GM12873 (cell line): ENCODE results near the gene DUSP8.

Experiments
- CTCF ChIP-seq: IDR thresholded peaks from 2 replicates; pipeline ENCODE4 v1.5.1; 2012; ENCODE audit warnings: low read depth, mild to moderate bottlenecking, moderate library complexity, low read length, control low read depth; ENCODE audit not compliant: insufficient read depth; ENCODE audit errors: missing control alignments

DUSP8 gene

GRCh38 chr11:1523077-1523476, 49.0 kb downstream of the DUSP8 start:
- TF ChIP-seq CTCF: no peak

DNA sequence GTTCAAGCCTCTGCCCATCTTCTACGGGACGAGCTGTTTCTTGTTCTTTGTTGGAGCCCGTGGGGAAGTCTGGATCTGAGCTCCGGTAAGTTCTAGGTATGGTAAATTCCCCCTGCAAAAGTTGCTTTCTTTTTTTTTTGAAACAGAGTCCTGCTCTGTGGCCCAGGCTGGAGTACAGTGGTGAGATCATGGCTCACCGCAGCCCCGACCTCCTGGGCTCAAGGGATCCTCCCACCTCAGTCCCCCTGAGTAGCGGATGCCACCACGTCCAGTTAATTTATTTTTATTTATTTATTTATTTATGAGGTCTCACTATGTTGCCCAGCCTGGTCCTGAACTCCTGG, 50.0 kb downstream of the DUSP8 start:
- no peak for TF ChIP-seq CTCF

DNA sequence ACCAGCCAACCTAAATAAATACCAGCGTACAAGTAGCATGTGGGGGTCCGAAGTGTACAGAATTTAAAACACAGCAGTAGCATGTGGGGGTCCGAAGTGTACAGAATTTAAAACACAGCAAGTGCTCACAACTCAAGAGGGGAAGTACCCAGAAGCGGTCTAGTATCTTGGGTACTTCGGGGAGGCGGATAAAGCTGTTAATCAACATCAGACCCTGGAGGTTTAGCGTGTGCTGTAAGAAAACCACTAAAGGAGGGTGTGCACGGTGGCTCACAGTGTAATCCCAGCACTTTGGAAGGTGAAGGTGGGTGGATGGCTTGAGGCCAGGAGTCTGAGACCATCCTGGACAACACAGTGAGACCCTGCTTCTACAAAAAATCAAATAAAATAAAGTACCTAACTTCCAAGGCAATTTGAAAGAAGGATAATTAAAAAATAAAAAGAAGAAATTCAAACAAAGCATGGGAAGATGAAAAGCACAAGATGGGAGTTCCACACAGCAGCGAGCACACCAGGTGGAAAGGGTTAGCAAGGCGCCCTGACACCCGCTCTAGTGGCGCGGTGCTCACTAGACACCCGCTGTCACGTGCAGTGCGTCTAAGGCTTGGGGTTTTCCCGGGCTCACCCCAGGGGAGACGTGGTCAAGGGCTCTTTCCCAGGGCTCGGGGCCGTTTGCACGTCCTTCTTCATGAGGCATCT, 50.5 kb downstream of the DUSP8 start:
- TF ChIP-seq CTCF: no peak

DNA sequence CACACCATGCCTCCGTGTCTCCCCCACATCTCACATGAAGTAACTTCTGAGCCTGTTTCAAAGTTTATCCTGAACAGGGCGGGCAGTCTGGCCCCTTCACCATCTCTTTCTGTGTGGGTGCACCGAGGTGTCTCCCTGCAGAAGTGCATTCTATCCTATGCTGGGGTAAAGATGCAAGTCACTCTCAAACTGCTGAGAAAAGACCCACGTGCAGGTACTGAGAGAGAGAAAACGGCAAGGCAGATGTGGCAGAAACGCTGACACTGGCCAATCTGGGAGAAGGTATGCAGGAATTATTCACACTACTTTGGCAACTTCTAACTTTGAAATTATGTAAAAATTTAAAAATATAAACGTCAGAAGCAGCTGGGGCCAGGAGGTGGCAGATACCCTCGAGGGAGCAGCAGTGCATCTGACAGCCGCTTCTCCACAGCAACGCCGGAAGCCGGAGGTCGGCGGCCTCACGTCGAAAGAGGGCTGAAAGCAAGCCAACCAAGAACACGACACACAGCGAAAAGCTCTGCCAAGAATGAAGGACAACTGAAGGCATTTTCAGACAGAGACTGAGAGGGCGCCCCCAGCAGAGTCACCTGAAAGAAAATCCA, 51.3 kb downstream of the DUSP8 start:
- TF ChIP-seq CTCF: no peak

- no peak for TF ChIP-seq CTCF
These were observed 51.8 kb downstream of the DUSP8 start for GRCh38 chr11:1520209-1520662.

- no peak for TF ChIP-seq CTCF
These were observed 52.8 kb downstream of the DUSP8 start for GRCh38 chr11:1519028-1520010.

DNA sequence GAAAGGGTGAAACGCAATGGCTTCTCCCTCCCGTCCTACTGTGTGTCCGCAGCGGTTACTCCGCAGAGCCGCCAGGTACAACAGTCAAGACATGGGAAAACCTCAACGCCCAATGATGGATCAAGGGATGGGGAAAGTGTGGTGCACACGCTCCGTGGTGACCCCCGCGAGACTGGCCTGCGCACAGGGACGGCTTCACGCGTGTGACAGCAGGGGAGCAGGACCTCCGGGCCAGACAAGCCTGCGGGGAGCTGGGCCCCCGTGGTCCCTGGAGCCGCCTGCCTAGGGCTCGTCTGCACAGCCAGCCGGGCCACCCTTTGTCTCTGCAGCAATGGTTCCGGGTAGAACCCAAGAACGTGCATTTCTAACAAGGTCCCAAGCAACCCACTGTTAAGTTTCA, 53.8 kb downstream of the DUSP8 start:
- no peak for TF ChIP-seq CTCF
